PC-9 (cell line): Measurements from ENCODE around the gene TCF12. TPM values are rescaled to one million over a fixed set of nuclear protein-coding genes. Genes with fewer than 3 reads are reported as not detected.

Experiments
- BruUV-seq: library from RNA; stranded (reverse); fragments of 400-500 nt; replicated peaks from 2 replicates; lab custom pipeline; 2021; lab: Mats Ljungman, UMichigan
- CTCF ChIA-PET: fragments of 300-600 bp; sonication (Branson Sonifier 250); formaldehyde crosslinking; loops from one replicate; lab custom pipeline; 2022; ENCODE audit warnings: antibody characterized with exemption; lab: Charles Lee
- POLR2A ChIA-PET: fragments of 300-600 bp; sonication (Branson Sonifier 250); formaldehyde crosslinking; loops from one replicate; lab custom pipeline; 2022; ENCODE audit warnings: antibody characterized with exemption; ENCODE audit not compliant: unreplicated experiment; lab: Charles Lee
- DNase-seq, 2 experiments: peaks; one replicate each; pipeline versions ENCODE4 v3.0.0 to v3.0.0-alpha.2; 2015 to 2022; ENCODE audit warnings: mixed read lengths in 1 of 2
- H2AFZ ChIP-seq: fragments of 200-600 bp; sonication (generic); 2 replicates; pipeline ENCODE4 v1.8.1; 2017; ENCODE audit warnings: antibody characterized with exemption
- H3F3A ChIP-seq: fragments of 200-600 bp; sonication (generic); 2 replicates; pipeline ENCODE4 v1.8.1; 2017; ENCODE audit warnings: antibody characterized with exemption, mild to moderate bottlenecking, low read depth; ENCODE audit not compliant: insufficient read depth
- H3K27ac ChIP-seq: fragments of 200-600 bp; sonication (generic); 2 replicates; pipeline ENCODE4 v1.6.1; 2016; ENCODE audit warnings: mixed run types
- H3K27me3 ChIP-seq: fragments of 200-600 bp; sonication (generic); 2 replicates; pipeline ENCODE4 v1.6.1; 2016; ENCODE audit warnings: low read depth, mixed run types; ENCODE audit not compliant: insufficient read depth
- H3K36me3 ChIP-seq: fragments of 200-600 bp; sonication (generic); 2 replicates; pipeline ENCODE4 v1.6.1; 2016; ENCODE audit warnings: low read depth, mixed run types
- H3K4me1 ChIP-seq: fragments of 200-600 bp; sonication (generic); replicated peaks from 2 replicates; pipeline ENCODE4 v1.6.1; 2016; ENCODE audit warnings: mixed run types; ENCODE audit not compliant: insufficient read depth
- H3K4me2 ChIP-seq: fragments of 200-600 bp; sonication (generic); 2 replicates; pipeline ENCODE4 v1.6.1; 2017; ENCODE audit warnings: mixed run types
- H3K4me3 ChIP-seq: fragments of 200-600 bp; sonication (generic); 2 replicates; pipeline ENCODE4 v1.6.1; 2016; ENCODE audit warnings: mixed run types
- H3K79me2 ChIP-seq: fragments of 200-600 bp; sonication (generic); 2 replicates; pipeline ENCODE4 v1.6.1; 2017; ENCODE audit warnings: low read depth, mixed run types
- H3K9me2 ChIP-seq: fragments of 200-600 bp; sonication (generic); 2 replicates; pipeline ENCODE4 v1.8.1; 2017; ENCODE audit warnings: mild to moderate bottlenecking; ENCODE audit not compliant: insufficient read depth
- H3K9me3 ChIP-seq: fragments of 200-600 bp; sonication (generic); 2 replicates; pipeline ENCODE4 v1.8.1; 2016; ENCODE audit warnings: low read depth; ENCODE audit not compliant: insufficient read depth
- H4K20me1 ChIP-seq: fragments of 200-600 bp; sonication (generic); 2 replicates; pipeline ENCODE4 v1.8.1; 2017; ENCODE audit not compliant: insufficient read depth
- CTCF ChIP-seq: fragments of 200-600 bp; sonication (generic); conservative IDR thresholded peaks from 2 replicates; pipeline ENCODE4 v1.6.1; 2017; ENCODE audit warnings: mixed run types, antibody characterized with exemption, mild to moderate bottlenecking, moderate library complexity
- EZH2 ChIP-seq: fragments of 200-600 bp; sonication (generic); IDR thresholded peaks from 2 replicates; pipeline ENCODE4 v1.8.0; 2017; ENCODE audit warnings: antibody characterized with exemption, low read depth
- intact Hi-C: fragments of 100-400 bp; cut with micrococcal nuclease; formaldehyde crosslinking; loops from one replicate; pipeline ENCODE4 v1.10.0; 2022; ENCODE audit not compliant: unreplicated experiment
- total RNA-seq: library from RNA; stranded (reverse); gene quantifications from 2 replicates; pipeline ENCODE4 v1.2.3, GENCODE V29; 2021

The TCF12 gene
- total RNA-seq, 1 experiment from 2014 or later: 60.1 TPM

DNA sequence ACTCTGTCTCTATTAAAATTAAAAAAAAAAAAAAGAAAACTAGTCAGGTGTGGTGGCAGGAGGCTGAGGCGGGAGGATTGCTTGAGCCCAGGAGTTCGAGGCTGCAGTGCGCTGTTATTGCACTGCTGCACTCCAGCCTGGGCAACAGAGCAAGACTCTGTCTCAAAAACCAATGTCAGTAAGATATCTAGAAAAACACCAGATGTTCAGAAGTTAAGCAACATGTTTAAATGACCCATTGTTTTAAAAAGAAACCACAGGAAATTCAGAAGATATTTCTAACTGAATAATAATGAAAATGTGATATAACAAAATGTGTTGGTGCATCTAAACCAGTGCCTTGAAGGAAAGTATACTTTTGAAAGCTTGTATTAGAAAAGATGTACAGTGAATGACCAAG, 254.5 kb downstream of the TCF12 start:
- Histone ChIP-seq H3K9me2 (no peaks in the 10 kb centered on the region), H3F3A (no peaks in the 10 kb centered on the region), H3K79me2 (no peaks in the 10 kb centered on the region), H3K27me3 (no peaks in the 10 kb centered on the region), H3K27ac (no peak overlapping the region), H2AFZ (no peak overlapping the region), H4K20me1 (no peaks in the 10 kb centered on the region), H3K36me3 (no peaks in the 10 kb centered on the region), H3K4me2 (no peak overlapping the region), H3K4me1 (no peaks in the 10 kb centered on the region), H3K4me3 (no peak overlapping the region), H3K9me3 (no peaks in the 10 kb centered on the region)
- no TSS peak for BruUV-seq
- TF ChIP-seq CTCF: no peak
- no peak for TF ChIP-seq EZH2
- no peak for DNase-seq
- ChIA-PET POLR2A (no interaction called here), CTCF (no interaction called here)
- intact Hi-C loops: no loop called here

GRCh38 chr15:57183041-57183440, 264.6 kb downstream of the TCF12 start:
- Histone ChIP-seq H3F3A (no peaks in the 10 kb centered on the region), H3K4me1 (no peaks in the 10 kb centered on the region), H3K9me3 (no peaks in the 10 kb centered on the region), H3K4me3 (no peak overlapping the region), H3K79me2 (no peaks in the 10 kb centered on the region), H3K27ac (no peak overlapping the region), H3K4me2 (no peak overlapping the region), H3K27me3 (no peaks in the 10 kb centered on the region), H3K9me2 (no peaks in the 10 kb centered on the region), H4K20me1 (no peaks in the 10 kb centered on the region), H2AFZ (no peak overlapping the region), H3K36me3 (no peaks in the 10 kb centered on the region)
- no TSS peak for BruUV-seq
- POLR2A ChIA-PET: no interaction called here
- no peak for TF ChIP-seq CTCF
- TF ChIP-seq EZH2: no peak
- CTCF ChIA-PET: no interaction called here
- DNase-seq: no peak
- intact Hi-C loops: no loop called here

DNA sequence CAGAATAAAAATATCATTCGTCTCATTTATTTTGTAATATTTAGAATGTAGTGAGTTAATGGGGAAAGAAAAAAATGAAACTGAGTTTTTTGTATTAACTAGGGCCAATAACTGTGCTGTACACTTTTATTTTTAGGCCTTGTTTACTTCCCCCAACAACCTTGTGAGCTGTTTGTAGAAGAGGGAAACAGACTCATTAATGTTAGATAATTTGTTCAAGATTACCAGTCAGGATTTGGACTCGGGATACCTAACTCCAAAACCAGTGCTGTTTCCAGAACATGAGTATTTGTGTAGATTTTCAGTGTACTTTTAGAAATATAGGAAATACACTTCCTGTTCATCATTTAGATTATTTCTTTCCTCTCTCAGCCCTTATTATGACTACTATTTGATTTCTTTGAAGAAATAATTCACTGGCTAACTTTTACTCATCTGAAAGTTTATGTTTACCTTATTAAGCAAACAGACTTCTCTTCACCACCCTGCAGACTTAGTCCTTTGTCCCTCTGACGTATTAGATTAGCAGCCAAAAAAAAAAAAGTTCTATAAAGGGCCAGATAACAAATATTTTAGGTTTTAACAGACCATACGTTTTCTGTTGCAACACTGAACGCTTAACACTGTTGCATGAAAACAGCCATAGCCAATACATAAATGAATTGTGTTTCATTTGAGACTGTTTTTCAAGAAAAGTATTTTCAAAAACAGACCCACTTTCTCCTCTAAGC, 265.3 kb downstream of the TCF12 start:
- no peaks in the 10 kb centered on the region for H3K9me2 ChIP-seq
- BruUV-seq: no TSS peak
- H3K27me3 ChIP-seq: no peaks in the 10 kb centered on the region
- H3K4me3 ChIP-seq: no peak overlapping the region
- CTCF ChIA-PET: no interaction called here
- TF ChIP-seq EZH2 (no peak), CTCF (no peak)
- H3K9me3 ChIP-seq: no peaks in the 10 kb centered on the region
- POLR2A ChIA-PET: interaction anchor here (0.7 kb wide), 1 partner anchor 16 kb away, joined by 4 read pairs; no protein-coding TSS in a partner anchor
- H3F3A ChIP-seq: no peaks in the 10 kb centered on the region
- no peak for DNase-seq
- H2AFZ ChIP-seq: no peak overlapping the region
- no peak overlapping the region for H3K27ac ChIP-seq
- H3K36me3 ChIP-seq: no peaks in the 10 kb centered on the region
- H3K79me2 ChIP-seq: no peaks in the 10 kb centered on the region
- no peaks in the 10 kb centered on the region for H3K4me1 ChIP-seq
- H3K4me2 ChIP-seq: no peak overlapping the region
- H4K20me1 ChIP-seq: no peaks in the 10 kb centered on the region
- intact Hi-C loops: no loop called here
